GM12892 (cell line): Measurements from ENCODE around the gene PRR35.

Experiments used
- POLR2A ChIP-seq: IDR thresholded peaks from 2 replicates; pipeline ENCODE4 v1.6.1; 2011; ENCODE audit warnings: low read depth, low read length, control low read depth
- POLR2AphosphoS5 ChIP-seq: IDR thresholded peaks from 2 replicates; pipeline ENCODE4 v1.6.1; 2011; ENCODE audit warnings: low read depth, low read length, control low read depth

- TF ChIP-seq POLR2A (no peak), POLR2AphosphoS5 (no peak)
Measured at GRCh38 chr16:574021-574760, 14.0 kb downstream of the PRR35 start.
